ENCODE measurements around the gene UAP1. TPM values are rescaled to one million over a fixed set of nuclear protein-coding genes. Genes with fewer than 3 reads are reported as not detected.
"Not testable (repeated sequence)": the region's sequence is repeated elsewhere in the genome, so short reads cannot be mapped to it uniquely, and the experiment has no call there.

Gene UAP1
- total and polyA plus RNA-seq, 8 donors = 38.7 to 53.8 (median 46.6) TPM

DNA sequence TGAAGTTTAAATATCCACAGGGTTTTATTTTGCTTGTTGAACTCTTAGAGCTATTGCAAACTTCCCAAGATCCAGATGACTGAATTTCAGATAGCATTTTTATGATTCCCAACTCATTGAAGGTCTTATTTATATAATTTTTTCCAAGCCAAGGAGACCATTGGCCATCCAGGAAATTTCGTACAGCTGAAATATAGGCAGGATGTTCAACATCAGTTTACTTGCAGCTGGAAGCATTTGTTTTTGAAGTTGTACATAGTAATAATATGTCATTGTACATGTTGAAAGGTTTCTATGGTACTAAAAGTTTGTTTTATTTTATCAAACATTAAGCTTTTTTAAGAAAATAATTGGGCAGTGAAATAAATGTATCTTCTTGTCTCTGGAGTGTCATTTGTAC is 37.9 kb downstream of the UAP1 start:
- Histone ChIP-seq H3K9me3 (no peaks in the 10 kb centered on the region), H3K27me3 (no peaks in the 10 kb centered on the region), H3K4me3 (no peak overlapping the region), H3K27ac (no peak overlapping the region), H3K4me1 (peaks cover 4 to 5% (median 4%) of the 10 kb centered on the region in 3 donors), H3K36me3 (peaks cover 4 to 43% (median 5%) of the 10 kb centered on the region in 3 donors)
- FAIRE-seq (no peak), ATAC-seq (no peak), DNase-seq (no peak)
- intact Hi-C loops (cut with DNase I) = no loop called here
- WGBS, 2 donors = 82 to 90% methylated on average over 1 of the region's 1 CpG
- no peak for TF ChIP-seq CTCF (IDR thresholded peaks at IDR 0.05)

GRCh38 chr1:162603117-162603516 is 41.6 kb downstream of the UAP1 start:
- H3K27ac ChIP-seq; FAIRE-seq; H3K9me3 ChIP-seq; H3K4me1 ChIP-seq; ATAC-seq; intact Hi-C loops (cut with DNase I); DNase-seq; H3K4me3 ChIP-seq; H3K27me3 ChIP-seq: not testable (repeated sequence)
- peaks cover 4 to 37% (median 5%) of the 10 kb centered on the region in 3 donors for H3K36me3 ChIP-seq
- 93 to 94% methylated on average over 2 of the region's 2 CpGs for WGBS, 2 donors

GRCh38 chr1:162605225-162605927 is 43.9 kb downstream of the UAP1 start:
- no peak overlapping the region for H3K27ac ChIP-seq
- H3K4me1 ChIP-seq = no peaks in the 10 kb centered on the region
- no peak for DNase-seq
- ATAC-seq = no peak
- FAIRE-seq = no peak
- H3K9me3 ChIP-seq = no peaks in the 10 kb centered on the region
- peaks cover 4 to 21% (median 5%) of the 10 kb centered on the region in 3 donors for H3K36me3 ChIP-seq
- H3K27me3 ChIP-seq = no peaks in the 10 kb centered on the region
- no peak overlapping the region for H3K4me3 ChIP-seq
- intact Hi-C loops (cut with DNase I) = no loop called here
- WGBS, 2 donors = 93 to 98% methylated on average over 3 of the region's 3 CpGs
- no peak for TF ChIP-seq CTCF (IDR thresholded peaks at IDR 0.05)

- DNase-seq (no peak), FAIRE-seq (no peak), ATAC-seq (no peak)
- Histone ChIP-seq H3K9me3 (no peaks in the 10 kb centered on the region), H3K27me3 (no peaks in the 10 kb centered on the region), H3K4me1 (peaks cover 3 to 13% (median 8%) of the 10 kb centered on the region in 3 donors), H3K27ac (no peak overlapping the region), H3K36me3 (no peaks in the 10 kb centered on the region), H3K4me3 (no peak overlapping the region)
- no peak for TF ChIP-seq CTCF (IDR thresholded peaks at IDR 0.05)
- intact Hi-C loops (cut with DNase I) = no loop called here
- 90 to 100% methylated on average over 2 of the region's 2 CpGs for WGBS, 2 donors
Observed at GRCh38 chr1:162609306-162609705, 47.8 kb downstream of the UAP1 start.

GRCh38 chr1:162612606-162613400 is 51.3 kb downstream of the UAP1 start:
- WGBS, 2 donors = 35 to 40% methylated on average over 8 of the region's 8 CpGs
- TF ChIP-seq CTCF (IDR thresholded peaks at IDR 0.05) = no peak
- H3K27ac ChIP-seq = peak overlapping the region in 1 of 4 donors; percentile 70
- no peak for FAIRE-seq
- H3K27me3 ChIP-seq = no peaks in the 10 kb centered on the region
- no peaks in the 10 kb centered on the region for H3K36me3 ChIP-seq
- intact Hi-C loops (cut with DNase I) = no loop called here
- no peak overlapping the region for H3K4me3 ChIP-seq
- DNase-seq = peak in 2 of 6 donors; percentile 34 to 45
- peaks cover 3 to 13% (median 8%) of the 10 kb centered on the region in 3 donors for H3K4me1 ChIP-seq
- ATAC-seq = peak; percentile 57 to 80 (median 75)
- no peaks in the 10 kb centered on the region for H3K9me3 ChIP-seq
